Left lung (tissue), 10 donors: ENCODE results near the gene FRMD5. TPM values are rescaled to one million over a fixed set of nuclear protein-coding genes. Genes with fewer than 3 reads are reported as not detected.

ENCODE experiments used
- ATAC-seq: fragments of 200-7000 bp; cut with Tn5 transposase; one replicate; pipeline ENCODE4 v1.9.1; 2020; ENCODE audit warnings: moderate library complexity
- DNase-seq, 4 donors: peaks; one replicate each; pipeline ENCODE4 v3.0.0-alpha.2; 2013 to 2020
- H3K27ac ChIP-seq, 2 donors: fragments of 200-600 bp; sonication (generic) in 1 of 2; one replicate each; pipeline versions ENCODE4 v1.5.0 to v1.8.0; 2020 to 2021
- H3K27me3 ChIP-seq, 2 donors: fragments of 200-600 bp; sonication (generic) in 1 of 2; one replicate each; pipeline versions ENCODE4 v1.5.0 to v1.8.0; 2020 to 2021
- H3K36me3 ChIP-seq, 2 donors: fragments of 200-600 bp; sonication (generic) in 1 of 2; one replicate each; pipeline versions ENCODE4 v1.5.0 to v1.8.0; 2020 to 2021
- H3K4me1 ChIP-seq, 2 donors: fragments of 200-600 bp; one replicate each; pipeline ENCODE4 v1.8.0; 2021
- H3K4me3 ChIP-seq, 2 donors: fragments of 200-600 bp; sonication (generic) in 1 of 2; one replicate each; pipeline versions ENCODE4 v1.5.0 to v1.8.0; 2020 to 2021; ENCODE audit warnings: mild to moderate bottlenecking in 1 of 2
- H3K9me3 ChIP-seq, 2 donors: fragments of 200-600 bp; sonication (generic) in 1 of 2; one replicate each; pipeline versions ENCODE4 v1.5.0 to v1.8.0; 2020 to 2021
- CTCF ChIP-seq, 2 donors: fragments of 200-600 bp; sonication (generic) in 1 of 2; IDR thresholded peaks; one replicate each; pipeline versions ENCODE4 v1.5.0 to v1.8.0; 2021; ENCODE audit warnings: antibody characterized with exemption in 2 of 2
- intact Hi-C, 2 donors: fragments of 100-400 bp; cut with DNase I; formaldehyde crosslinking; loops; one replicate each; pipeline versions ENCODE4 v1.11.2 to v1.14.2; 2022
- polyA plus RNA-seq, 6 donors: library from polyadenylated mRNA; unstranded; fragments of 120-200 nt; gene quantifications; one replicate each; pipeline ENCODE4 v1.2.1, GENCODE V29; 2013; ENCODE audit not compliant: insufficient read length in 6 of 6
- total RNA-seq, 2 donors: library from RNA; stranded (reverse); fragmentation: NEBNext Ultra II Directional; extraction: Animal tissue kit (Norgen Biotek cat#: 25700); gene quantifications; one replicate each; pipeline ENCODE4 v1.2.1, GENCODE V29; 2021
- donor health status: DM: no; HTN: yes; CAD: no.
- donor health status: DM: no; HTN: no; CAD: no.

The FRMD5 gene
- total and polyA plus RNA-seq, 8 donors = 1.5 to 4.4 (median 2.3) TPM

GRCh38 chr15:43927203-43927602 lies 267.9 kb downstream of the FRMD5 start:
- Histone ChIP-seq H3K27ac (no peak overlapping the region), H3K27me3 (peaks cover 0 to 11% of the 10 kb centered on the region in 2 donors), H3K4me3 (no peak overlapping the region), H3K9me3 (no peaks in the 10 kb centered on the region), H3K4me1 (no peaks in the 10 kb centered on the region), H3K36me3 (no peaks in the 10 kb centered on the region)
- intact Hi-C loops = no loop called here
- no peak for DNase-seq
- ATAC-seq = no peak
- TF ChIP-seq CTCF (IDR thresholded peaks at IDR 0.05) = no peak

- H3K27me3 ChIP-seq = no peaks in the 10 kb centered on the region
- TF ChIP-seq CTCF (IDR thresholded peaks at IDR 0.05) = no peak
- H3K9me3 ChIP-seq = no peaks in the 10 kb centered on the region
- DNase-seq = no peak
- H3K27ac ChIP-seq = no peak overlapping the region
- H3K4me3 ChIP-seq = no peak overlapping the region
- ATAC-seq = no peak
- intact Hi-C loops = no loop called here
- H3K4me1 ChIP-seq = no peaks in the 10 kb centered on the region
- H3K36me3 ChIP-seq = no peaks in the 10 kb centered on the region
Measured at GRCh38 chr15:43923553-43923952, 271.5 kb downstream of the FRMD5 start.

- TF ChIP-seq CTCF (IDR thresholded peaks at IDR 0.05) = no peak
- ATAC-seq (no peak), DNase-seq (no peak)
- intact Hi-C loops = no loop called here
- Histone ChIP-seq H3K27me3 (no peaks in the 10 kb centered on the region), H3K27ac (no peak overlapping the region), H3K4me1 (no peaks in the 10 kb centered on the region), H3K9me3 (no peaks in the 10 kb centered on the region), H3K36me3 (no peaks in the 10 kb centered on the region), H3K4me3 (no peak overlapping the region)
Measured at GRCh38 chr15:43922021-43922420, 273.1 kb downstream of the FRMD5 start.

GRCh38 chr15:43920815-43921214 lies 274.3 kb downstream of the FRMD5 start:
- H3K4me3 ChIP-seq = no peak overlapping the region
- no peaks in the 10 kb centered on the region for H3K27me3 ChIP-seq
- H3K9me3 ChIP-seq = no peaks in the 10 kb centered on the region
- DNase-seq = peak in 1 of 4 donors; percentile 36
- no peaks in the 10 kb centered on the region for H3K4me1 ChIP-seq
- intact Hi-C loops = no loop called here
- ATAC-seq = peak; percentile 64
- no peaks in the 10 kb centered on the region for H3K36me3 ChIP-seq
- TF ChIP-seq CTCF (IDR thresholded peaks at IDR 0.05) = no peak
- H3K27ac ChIP-seq = no peak overlapping the region

- H3K36me3 ChIP-seq = no peaks in the 10 kb centered on the region
- no peak for TF ChIP-seq CTCF (IDR thresholded peaks at IDR 0.05)
- no peak for ATAC-seq
- H3K4me3 ChIP-seq = no peak overlapping the region
- H3K27me3 ChIP-seq = no peaks in the 10 kb centered on the region
- intact Hi-C loops = no loop called here
- no peak for DNase-seq
- H3K4me1 ChIP-seq = no peaks in the 10 kb centered on the region
- no peaks in the 10 kb centered on the region for H3K9me3 ChIP-seq
- no peak overlapping the region for H3K27ac ChIP-seq
Measured at GRCh38 chr15:43920254-43920600, 274.8 kb downstream of the FRMD5 start.
